ENCODE measurements around the gene RAD9A. TPM values are rescaled to one million over a fixed set of nuclear protein-coding genes. Genes with fewer than 3 reads are reported as not detected.

RAD9A gene
- polyA plus RNA-seq, 1 of the 3 experiments (the other 2 are of a cell fraction) = 22.3 TPM

DNA sequence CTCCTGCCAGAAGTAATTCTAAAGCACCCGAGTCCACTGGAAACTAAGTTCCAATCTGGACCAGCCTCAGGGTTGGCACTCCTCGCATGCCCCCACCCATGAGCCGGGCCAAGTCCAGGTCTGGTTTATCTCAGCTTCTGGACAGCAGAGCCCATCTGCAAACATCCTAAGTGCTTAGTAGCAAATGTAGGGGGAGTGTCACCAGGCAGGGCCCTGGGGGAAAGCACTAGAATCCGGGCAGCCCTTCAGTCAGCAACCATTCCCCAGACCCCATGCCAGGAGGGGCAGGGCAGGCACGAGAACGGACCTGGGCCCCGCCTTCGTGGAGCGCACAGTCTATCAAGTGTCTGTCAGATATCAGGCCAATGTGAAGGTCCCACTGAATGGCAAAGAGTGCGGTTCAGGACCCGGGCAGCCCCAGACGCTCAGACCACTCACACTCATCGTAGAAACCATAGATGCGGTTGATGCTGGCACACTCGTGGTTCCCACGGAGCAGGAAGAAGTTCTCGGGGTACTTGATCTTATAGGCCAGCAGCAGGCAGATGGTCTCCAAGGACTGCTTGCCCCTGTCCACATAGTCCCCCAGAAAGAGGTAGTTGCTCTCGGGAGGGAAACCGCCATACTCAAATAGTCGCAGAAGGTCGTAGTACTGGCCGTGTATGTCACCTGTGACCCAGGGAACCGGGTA lies 8.6 kb downstream of the RAD9A start:
- peaks cover 14% of the 10 kb centered on the region for H4K20me1 ChIP-seq (ENCODE audit: insufficient read depth)
- peak overlapping the region; percentile 98 for H3K4me2 ChIP-seq
- ChIA-PET CTCF (interaction anchor here (0.7 to 4.9 kb wide), 10 partner anchors 9 to 68 kb away, joined by 3 to 32 read pairs (median 14); partner anchors contain the start of genes RAD9A, RPS6KB2 and TMEM134), POLR2A (interaction anchor here (1.0 to 2.2 kb wide), 5 partner anchors 9 to 68 kb away, joined by 3 to 32 read pairs (median 4); partner anchors contain the start of genes RAD9A and TMEM134)
- no peaks in the 10 kb centered on the region for H3K9me2 ChIP-seq
- peak overlapping the region; percentile 81 to 91; a peak in 3 of 4 replicates for H3K27ac ChIP-seq (ENCODE audit: low read depth in 2 of 2, low read length in 1 of 2)
- H3K9ac ChIP-seq = peak overlapping the region; percentile 95
- no peaks in the 10 kb centered on the region for H3K27me3 ChIP-seq (ENCODE audit: insufficient read depth)
- H3K4me1 ChIP-seq (ENCODE audit: control insufficient read depth in 1 of 2, insufficient read depth in 2 of 2, low read depth in 1 of 2, low read length in 1 of 2) = peaks cover 9 to 17% of the 10 kb centered on the region in 2 experiments; a peak in 2 of 4 replicates
- peaks cover 5% of the 10 kb centered on the region for H3F3A ChIP-seq (replicated peaks; ENCODE audit: insufficient read depth)
- TF ChIP-seq RCOR1 (IDR thresholded peaks at IDR 0.05; ENCODE audit: low read length) (peak; percentile 70), EP300 (IDR thresholded peaks at IDR 0.05; ENCODE audit: borderline replicate concordance in 1 of 2, low read depth in 1 of 2, low read length in 1 of 2) (peak in 1 of 2 experiments; percentile 73; a peak in 2 of 4 replicates), TCF12 (IDR thresholded peaks at IDR 0.05) (peak; percentile 77), FOXJ3 (CRISPR knock-in tag; IDR thresholded peaks at IDR 0.05) (0 out of 2 replicates have a peak, but pooled peaks have one; percentile 10), RXRA (IDR thresholded peaks at IDR 0.05; ENCODE audit: borderline replicate concordance, low read depth) (no peak), MXI1 (IDR thresholded peaks at IDR 0.05; ENCODE audit: low read depth, low read length) (peak; percentile 67), CHD2 (IDR thresholded peaks at IDR 0.05; ENCODE audit: low read length, partially characterized antibody) (peak; percentile 75)
- TF ChIP-seq, protein P1, sequence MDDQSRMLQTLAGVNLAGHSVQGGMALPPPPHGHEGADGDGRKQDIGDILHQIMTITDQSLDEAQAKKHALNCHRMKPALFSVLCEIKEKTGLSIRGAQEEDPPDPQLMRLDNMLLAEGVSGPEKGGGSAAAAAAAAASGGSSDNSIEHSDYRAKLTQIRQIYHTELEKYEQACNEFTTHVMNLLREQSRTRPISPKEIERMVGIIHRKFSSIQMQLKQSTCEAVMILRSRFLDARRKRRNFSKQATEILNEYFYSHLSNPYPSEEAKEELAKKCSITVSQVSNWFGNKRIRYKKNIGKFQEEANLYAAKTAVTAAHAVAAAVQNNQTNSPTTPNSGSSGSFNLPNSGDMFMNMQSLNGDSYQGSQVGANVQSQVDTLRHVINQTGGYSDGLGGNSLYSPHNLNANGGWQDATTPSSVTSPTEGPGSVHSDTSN (IDR thresholded peaks at IDR 0.05) = peak; percentile 42; the same call in 1 of the 2 replicates
- TF ChIP-seq, protein P2, sequence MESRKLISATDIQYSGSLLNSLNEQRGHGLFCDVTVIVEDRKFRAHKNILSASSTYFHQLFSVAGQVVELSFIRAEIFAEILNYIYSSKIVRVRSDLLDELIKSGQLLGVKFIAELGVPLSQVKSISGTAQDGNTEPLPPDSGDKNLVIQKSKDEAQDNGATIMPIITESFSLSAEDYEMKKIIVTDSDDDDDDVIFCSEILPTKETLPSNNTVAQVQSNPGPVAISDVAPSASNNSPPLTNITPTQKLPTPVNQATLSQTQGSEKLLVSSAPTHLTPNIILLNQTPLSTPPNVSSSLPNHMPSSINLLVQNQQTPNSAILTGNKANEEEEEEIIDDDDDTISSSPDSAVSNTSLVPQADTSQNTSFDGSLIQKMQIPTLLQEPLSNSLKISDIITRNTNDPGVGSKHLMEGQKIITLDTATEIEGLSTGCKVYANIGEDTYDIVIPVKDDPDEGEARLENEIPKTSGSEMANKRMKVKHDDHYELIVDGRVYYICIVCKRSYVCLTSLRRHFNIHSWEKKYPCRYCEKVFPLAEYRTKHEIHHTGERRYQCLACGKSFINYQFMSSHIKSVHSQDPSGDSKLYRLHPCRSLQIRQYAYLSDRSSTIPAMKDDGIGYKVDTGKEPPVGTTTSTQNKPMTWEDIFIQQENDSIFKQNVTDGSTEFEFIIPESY (IDR thresholded peaks at IDR 0.05; ENCODE audit: borderline replicate concordance, low read depth) = no peak
- TF ChIP-seq, protein P3, sequence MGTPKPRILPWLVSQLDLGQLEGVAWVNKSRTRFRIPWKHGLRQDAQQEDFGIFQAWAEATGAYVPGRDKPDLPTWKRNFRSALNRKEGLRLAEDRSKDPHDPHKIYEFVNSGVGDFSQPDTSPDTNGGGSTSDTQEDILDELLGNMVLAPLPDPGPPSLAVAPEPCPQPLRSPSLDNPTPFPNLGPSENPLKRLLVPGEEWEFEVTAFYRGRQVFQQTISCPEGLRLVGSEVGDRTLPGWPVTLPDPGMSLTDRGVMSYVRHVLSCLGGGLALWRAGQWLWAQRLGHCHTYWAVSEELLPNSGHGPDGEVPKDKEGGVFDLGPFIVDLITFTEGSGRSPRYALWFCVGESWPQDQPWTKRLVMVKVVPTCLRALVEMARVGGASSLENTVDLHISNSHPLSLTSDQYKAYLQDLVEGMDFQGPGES (IDR thresholded peaks at IDR 0.05; ENCODE audit: low read depth, low read length) = no peak
- TF ChIP-seq, protein P4, sequence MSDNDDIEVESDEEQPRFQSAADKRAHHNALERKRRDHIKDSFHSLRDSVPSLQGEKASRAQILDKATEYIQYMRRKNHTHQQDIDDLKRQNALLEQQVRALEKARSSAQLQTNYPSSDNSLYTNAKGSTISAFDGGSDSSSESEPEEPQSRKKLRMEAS (IDR thresholded peaks at IDR 0.05; ENCODE audit: low read depth) = no peak
- DNase-seq = peak; percentile 86
- WGBS (ENCODE audit: low lambda C conversion rate) = 29% methylated on average over 12 of the region's 23 CpGs
- H3K79me2 ChIP-seq (ENCODE audit: insufficient read depth) = peaks cover 25% of the 10 kb centered on the region
- H2AFZ ChIP-seq (ENCODE audit: low read depth) = no peak overlapping the region
- no peaks in the 10 kb centered on the region for H3K9me3 ChIP-seq
- peak overlapping the region; percentile 85 to 89 for H3K4me3 ChIP-seq (ENCODE audit: low read depth in 2 of 2, low read length in 1 of 2)
- H3K36me3 ChIP-seq (replicated peaks in 1 of 2; ENCODE audit: control insufficient read depth in 1 of 2, insufficient read depth in 2 of 2, low read length in 1 of 2) = peaks cover 8 to 22% of the 10 kb centered on the region in 2 experiments
